GM21576 (cell line): ENCODE results near the gene CCDC40.

Experiments used
- ATAC-seq: cut with Tn5 transposase; IDR thresholded peaks from one replicate; pipeline ENCODE4 v1.9.1; 2021; ENCODE audit warnings: mild to moderate bottlenecking, moderate library complexity; ENCODE audit not compliant: unreplicated experiment

CCDC40 gene

GRCh38 chr17:79997011-79997660, 39.3 kb upstream of the CCDC40 start:
- no peak for ATAC-seq

DNA sequence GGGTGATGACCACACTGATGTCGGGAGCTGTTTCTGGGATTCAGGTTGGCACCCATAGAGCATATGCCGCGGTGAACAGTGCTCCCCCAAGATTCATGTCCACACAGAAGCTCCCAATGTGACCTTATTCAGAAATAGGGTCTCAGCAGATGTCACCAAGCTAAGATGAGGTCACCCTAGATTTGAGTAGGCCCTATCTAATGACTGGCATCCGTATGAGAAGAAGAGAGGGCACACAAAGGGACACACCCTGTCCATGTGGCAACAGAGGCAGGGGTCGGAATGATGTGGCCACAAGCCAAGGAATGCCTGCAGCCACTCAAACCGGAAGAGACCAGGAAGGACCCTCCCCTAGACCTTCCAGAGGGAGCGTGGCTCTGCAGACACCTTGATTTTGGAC, 36.3 kb upstream of the CCDC40 start:
- ATAC-seq = no peak

- no peak for ATAC-seq
Measured at GRCh38 chr17:80000981-80001775, 35.3 kb upstream of the CCDC40 start.

GRCh38 chr17:80002070-80002641, 34.3 kb upstream of the CCDC40 start:
- ATAC-seq = no peak

- no peak for ATAC-seq
Measured at GRCh38 chr17:80002690-80003490, 33.6 kb upstream of the CCDC40 start.

- no peak for ATAC-seq
Measured at GRCh38 chr17:80003969-80004368, 32.5 kb upstream of the CCDC40 start.

DNA sequence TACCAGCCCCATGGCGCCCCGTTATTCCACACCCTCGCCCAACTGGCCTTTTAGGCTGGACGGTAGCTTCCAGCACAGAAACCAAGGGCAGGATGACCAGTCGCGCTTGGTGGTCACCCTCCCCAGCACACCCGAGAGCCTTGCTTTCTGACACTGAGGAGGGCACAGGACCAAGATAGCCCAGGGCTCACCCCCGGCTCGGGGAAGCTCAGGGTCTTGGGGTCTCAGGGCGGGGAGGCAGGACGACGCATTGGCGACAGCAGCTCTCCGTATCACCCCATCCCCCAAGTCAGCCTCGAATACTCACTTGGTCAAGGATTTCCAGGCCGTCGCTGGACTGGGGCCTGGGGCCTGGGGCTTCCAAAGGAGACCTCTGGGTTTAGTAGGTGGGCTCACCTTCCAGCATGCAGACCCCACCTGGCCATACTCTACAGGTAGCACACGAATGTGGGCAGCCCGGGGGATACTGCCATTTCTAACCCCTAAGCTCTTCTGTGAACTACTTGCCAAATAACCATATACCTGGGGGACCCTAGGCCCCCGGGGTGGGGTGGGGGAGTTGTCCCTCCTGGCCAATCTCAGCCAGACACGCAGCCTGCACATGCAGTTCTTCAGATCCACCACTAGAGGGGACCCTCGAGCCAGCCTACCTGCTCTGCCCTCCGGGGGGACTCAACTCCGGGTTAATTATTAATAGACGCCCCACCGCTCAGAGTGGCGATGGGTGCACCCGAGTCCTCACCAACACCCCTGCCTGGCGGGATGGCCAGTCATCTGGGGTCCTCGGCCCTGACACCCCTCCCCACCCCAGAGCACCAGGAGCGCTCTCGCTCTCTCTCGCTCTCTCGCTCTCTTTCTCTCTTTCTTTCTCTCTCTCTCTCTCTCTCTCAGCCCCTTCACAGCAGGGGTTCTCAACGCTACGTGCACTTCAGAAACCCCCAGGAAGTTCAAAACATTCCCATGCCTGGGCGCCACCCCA, 30.8 kb upstream of the CCDC40 start:
- no peak for ATAC-seq

GRCh38 chr17:80006339-80006720, 30.1 kb upstream of the CCDC40 start:
- ATAC-seq = no peak

- ATAC-seq = no peak
Measured at GRCh38 chr17:80006811-80007752, 29.4 kb upstream of the CCDC40 start.

GRCh38 chr17:80007939-80008338, 28.5 kb upstream of the CCDC40 start:
- no peak for ATAC-seq

GRCh38 chr17:80008383-80008840, 28.0 kb upstream of the CCDC40 start:
- ATAC-seq = no peak

- ATAC-seq = no peak
Measured at GRCh38 chr17:80008848-80009247, 27.6 kb upstream of the CCDC40 start.

DNA sequence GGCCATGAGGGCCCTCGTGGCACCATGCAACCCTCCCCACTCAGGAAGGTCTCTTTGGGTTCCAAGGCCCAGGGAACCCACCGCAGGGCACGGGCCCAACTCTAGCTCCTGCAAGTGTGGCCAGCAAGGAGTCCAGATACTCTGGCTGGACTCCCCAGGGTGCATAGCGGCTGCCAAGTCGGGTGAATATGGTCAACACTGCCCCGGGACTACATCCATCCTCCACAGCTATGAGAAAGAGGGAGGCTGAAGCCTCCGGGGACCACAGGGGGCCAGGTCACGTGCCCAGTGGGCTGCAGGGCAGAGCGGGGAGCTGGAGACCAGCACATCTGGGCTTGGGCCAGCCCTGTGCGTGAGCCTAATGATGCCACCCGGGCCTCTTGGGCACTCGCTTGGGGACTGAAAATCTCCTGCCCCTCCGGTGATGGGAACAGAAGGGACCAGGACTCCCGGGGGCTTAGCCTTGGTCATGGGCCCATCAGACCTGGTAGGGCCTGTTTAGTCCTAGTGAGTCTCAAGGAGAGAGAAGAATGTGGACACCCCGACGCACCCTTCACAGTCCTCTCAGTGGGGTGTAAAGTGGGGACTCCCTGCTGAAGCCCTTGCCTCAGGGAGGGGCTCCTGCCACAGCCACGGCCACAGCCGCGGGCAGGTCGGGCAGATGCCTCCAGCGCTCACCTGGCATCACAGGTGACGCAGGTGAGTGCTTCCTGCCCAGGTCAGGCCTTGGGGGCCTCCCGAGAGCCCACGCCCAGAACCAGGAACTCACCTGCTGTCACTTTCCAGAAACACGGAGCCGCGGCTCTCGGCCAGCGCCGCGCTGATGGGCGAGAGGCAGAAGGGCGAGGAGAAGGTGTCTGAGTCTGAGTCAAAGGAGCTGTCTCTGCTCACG, 26.8 kb upstream of the CCDC40 start:
- no peak for ATAC-seq

GRCh38 chr17:80010283-80010858, 26.1 kb upstream of the CCDC40 start:
- ATAC-seq = no peak

DNA sequence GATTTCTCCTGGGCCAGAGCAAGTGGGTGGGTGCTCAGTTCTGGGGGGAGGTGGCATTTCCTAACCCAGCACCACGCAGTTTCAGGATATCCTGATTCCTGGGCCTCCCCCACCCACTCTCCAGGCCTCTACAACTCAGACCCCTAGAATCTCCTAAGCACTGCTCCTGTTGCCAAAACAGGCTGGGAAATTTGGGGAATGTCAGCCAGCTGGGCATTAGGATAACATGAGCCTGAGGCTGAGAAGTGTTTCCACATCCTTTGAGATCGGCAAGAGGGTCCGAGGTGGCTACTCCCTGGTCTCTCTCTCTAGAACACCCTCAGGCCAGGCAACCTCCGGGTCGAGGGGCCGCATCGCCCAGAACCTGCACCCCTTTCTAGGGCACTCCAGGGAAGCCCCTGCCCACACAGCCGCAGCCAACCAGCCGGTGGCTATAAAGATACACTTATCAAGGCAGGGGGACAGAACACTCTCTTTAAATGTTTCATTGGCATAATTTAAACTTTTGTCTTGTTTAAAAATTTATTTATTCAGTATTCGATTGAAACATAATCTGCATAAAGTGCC, 24.4 kb upstream of the CCDC40 start:
- ATAC-seq = no peak

- ATAC-seq = no peak
Measured at GRCh38 chr17:80012765-80013741, 23.4 kb upstream of the CCDC40 start.
